Activated CD4-positive, alpha-beta T cell treated with anti-CD3 and anti-CD28 coated beads, Interleukin-2, amount 10 ng/mL, durations not matched to agents 7 days and 5 days (primary cell): ENCODE data around the gene NLRX1. TPM values are rescaled to one million over a fixed set of nuclear protein-coding genes. Genes with fewer than 3 reads are reported as not detected.
"Not testable (repeated sequence)": the region's sequence is repeated elsewhere in the genome, so short reads cannot be mapped to it uniquely, and the experiment has no call there.

ENCODE experiments used
- CTCF ChIA-PET: fragments of 350-600 bp; sonication (Branson Sonifier 250); formaldehyde crosslinking; loops from one replicate; lab custom pipeline; 2021; ENCODE audit warnings: antibody characterized with exemption; lab: Charles Lee
- POLR2A ChIA-PET: fragments of 350-600 bp; sonication (Branson Sonifier 250); formaldehyde crosslinking; loops from one replicate; lab custom pipeline; 2021; ENCODE audit warnings: antibody characterized with exemption; lab: Charles Lee
- DNase-seq: peaks from one replicate; pipeline ENCODE4 v3.0.0-alpha.2; 2020
- H3K27ac Mint-ChIP-seq: one replicate; pipeline ENCODE4 v1.8.0; 2021; ENCODE audit warnings: mild to moderate bottlenecking, moderate library complexity, mixed read lengths
- H3K27me3 Mint-ChIP-seq: one replicate; pipeline ENCODE4 v1.8.0; 2021; ENCODE audit warnings: mixed read lengths
- H3K36me3 Mint-ChIP-seq: one replicate; pipeline ENCODE4 v1.8.0; 2021; ENCODE audit warnings: low read depth, mixed read lengths
- H3K4me1 Mint-ChIP-seq: one replicate; pipeline ENCODE4 v1.8.0; 2021; ENCODE audit warnings: mixed read lengths
- H3K4me3 Mint-ChIP-seq: one replicate; pipeline ENCODE4 v1.8.0; 2021; ENCODE audit warnings: mild to moderate bottlenecking, moderate library complexity, mixed read lengths
- H3K9me3 Mint-ChIP-seq: one replicate; pipeline ENCODE4 v1.8.0; 2021; ENCODE audit warnings: mixed read lengths
- total RNA-seq, 2 experiments: library from RNA; stranded (reverse); gene quantifications; one replicate each; pipeline ENCODE4 v1.2.3, GENCODE V29; 2021

The NLRX1 gene
- total RNA-seq, 2 experiments from 2014 or later = 24.2 to 28.5 TPM

- CTCF ChIA-PET = interaction anchor here (1.1 kb wide), 1 partner anchor 9 kb away, joined by 3 read pairs; no protein-coding TSS in a partner anchor
- H3K4me1 Mint-ChIP-seq = peaks cover 5% of the 10 kb centered on the region
- H3K36me3 Mint-ChIP-seq = no peaks in the 10 kb centered on the region
- H3K27me3 Mint-ChIP-seq = peaks cover 16% of the 10 kb centered on the region
- no peak overlapping the region for H3K4me3 Mint-ChIP-seq
- no peaks in the 10 kb centered on the region for H3K9me3 Mint-ChIP-seq
- no peak overlapping the region for H3K27ac Mint-ChIP-seq
- POLR2A ChIA-PET = no interaction called here
- DNase-seq = no peak
These were observed 11.5 kb upstream of the NLRX1 start for GRCh38 chr11:119157063-119157462.

GRCh38 chr11:119158467-119158866, 10.1 kb upstream of the NLRX1 start:
- ChIA-PET POLR2A (no interaction called here), CTCF (interaction anchor here (0.7 to 3.2 kb wide), 4 partner anchors 9 to 14 kb away, joined by 3 to 16 read pairs (median 4); partner anchors contain the start of genes ABCG4 and NLRX1)
- no peak overlapping the region for H3K4me3 Mint-ChIP-seq
- H3K9me3 Mint-ChIP-seq = no peaks in the 10 kb centered on the region
- peaks cover 13% of the 10 kb centered on the region for H3K27me3 Mint-ChIP-seq
- H3K4me1 Mint-ChIP-seq = peaks cover 5% of the 10 kb centered on the region
- DNase-seq = no peak
- H3K36me3 Mint-ChIP-seq = no peaks in the 10 kb centered on the region
- H3K27ac Mint-ChIP-seq = no peak overlapping the region

- H3K4me1 Mint-ChIP-seq = peaks cover 5% of the 10 kb centered on the region
- H3K36me3 Mint-ChIP-seq = no peaks in the 10 kb centered on the region
- ChIA-PET POLR2A (no interaction called here), CTCF (interaction anchor here (0.6 to 3.2 kb wide), 2 partner anchors 9 to 42 kb away, joined by 3 to 16 read pairs; partner anchors contain the start of gene NLRX1)
- H3K4me3 Mint-ChIP-seq = no peak overlapping the region
- no peak for DNase-seq
- no peaks in the 10 kb centered on the region for H3K9me3 Mint-ChIP-seq
- H3K27ac Mint-ChIP-seq = no peak overlapping the region
- peaks cover 4% of the 10 kb centered on the region for H3K27me3 Mint-ChIP-seq
These were observed 8.4 kb upstream of the NLRX1 start for GRCh38 chr11:119160151-119160550.

- no peaks in the 10 kb centered on the region for H3K9me3 Mint-ChIP-seq
- no peak for DNase-seq
- no peak overlapping the region for H3K4me3 Mint-ChIP-seq
- no peak overlapping the region for H3K27ac Mint-ChIP-seq
- H3K4me1 Mint-ChIP-seq = no peaks in the 10 kb centered on the region
- H3K27me3 Mint-ChIP-seq = no peaks in the 10 kb centered on the region
- ChIA-PET POLR2A (no interaction called here), CTCF (no interaction called here)
- no peaks in the 10 kb centered on the region for H3K36me3 Mint-ChIP-seq
These were observed 6.7 kb upstream of the NLRX1 start for GRCh38 chr11:119161871-119162270.

- Mint-ChIP-seq H3K36me3 (no peaks in the 10 kb centered on the region), H3K27me3 (no peaks in the 10 kb centered on the region), H3K4me1 (peaks cover 15% of the 10 kb centered on the region), H3K9me3 (no peaks in the 10 kb centered on the region), H3K27ac (no peak overlapping the region), H3K4me3 (no peak overlapping the region)
- ChIA-PET POLR2A (no interaction called here), CTCF (interaction anchor here (0.6 to 1.7 kb wide), 4 partner anchors 15 to 385 kb away, joined by 3 to 5 read pairs (median 4); partner anchors contain the start of gene CBL)
- no peak for DNase-seq
These were observed 2.0 kb upstream of the NLRX1 start for GRCh38 chr11:119166368-119167076.

- POLR2A ChIA-PET, H3K36me3 Mint-ChIP-seq, H3K4me3 Mint-ChIP-seq, H3K27ac Mint-ChIP-seq, H3K9me3 Mint-ChIP-seq, DNase-seq, H3K27me3 Mint-ChIP-seq: not testable (repeated sequence)
- H3K4me1 Mint-ChIP-seq = peaks cover 18% of the 10 kb centered on the region
- CTCF ChIA-PET = interaction anchor here (0.6 to 1.7 kb wide), 4 partner anchors 15 to 385 kb away, joined by 3 to 5 read pairs (median 4); partner anchors contain the start of genes ABCG4 and CBL
These were observed 1.5 kb upstream of the NLRX1 start for GRCh38 chr11:119167077-119167458.

GRCh38 chr11:119167933-119168332, 592 bp upstream of the NLRX1 start:
- Mint-ChIP-seq H3K27me3 (no peaks in the 10 kb centered on the region), H3K36me3 (no peaks in the 10 kb centered on the region), H3K9me3 (no peaks in the 10 kb centered on the region), H3K27ac (peak overlapping the region; percentile 88), H3K4me1 (peaks cover 23% of the 10 kb centered on the region), H3K4me3 (peak overlapping the region; percentile 75)
- ChIA-PET POLR2A (no interaction called here), CTCF (interaction anchor here (1.1 kb wide), 1 partner anchor 19 kb away, joined by 3 read pairs; the partner anchor contains the start of gene ABCG4)
- DNase-seq = no peak

GRCh38 chr11:119169282-119169719, 776 bp downstream of the NLRX1 start:
- Mint-ChIP-seq H3K4me1 (peaks cover 23% of the 10 kb centered on the region), H3K36me3 (peaks cover 3% of the 10 kb centered on the region), H3K4me3 (peak overlapping the region; percentile 91), H3K9me3 (no peaks in the 10 kb centered on the region), H3K27me3 (no peaks in the 10 kb centered on the region), H3K27ac (peak overlapping the region; percentile 96)
- ChIA-PET POLR2A (interaction anchor here (0.7 to 0.9 kb wide), 2 partner anchors 102 to 151 kb away, joined by 3 to 4 read pairs; partner anchors contain the start of genes RPS25, TRAPPC4 and VPS11), CTCF (interaction anchor here (0.6 to 3.2 kb wide), 30 partner anchors 10 to 783 kb away, joined by 3 to 26 read pairs (median 4); partner anchors contain the start of genes CBL, DPAGT1, HINFP and MCAM)
- peak; percentile 39 for DNase-seq

- no peaks in the 10 kb centered on the region for H3K9me3 Mint-ChIP-seq
- H3K27me3 Mint-ChIP-seq = no peaks in the 10 kb centered on the region
- ChIA-PET CTCF (interaction anchor here (0.9 to 2.3 kb wide), 4 partner anchors 11 to 51 kb away, joined by 3 to 7 read pairs (median 6); partner anchors contain the start of gene HINFP), POLR2A (interaction anchor here (0.6 kb wide), 1 partner anchor 94 kb away, joined by 4 read pairs; no protein-coding TSS in a partner anchor)
- no peak for DNase-seq
- no peak overlapping the region for H3K27ac Mint-ChIP-seq
- H3K4me3 Mint-ChIP-seq = no peak overlapping the region
- H3K36me3 Mint-ChIP-seq = peaks cover 8% of the 10 kb centered on the region
- peaks cover 31% of the 10 kb centered on the region for H3K4me1 Mint-ChIP-seq
These were observed 4.0 kb downstream of the NLRX1 start for GRCh38 chr11:119172513-119172912.

- H3K4me3 Mint-ChIP-seq = no peak overlapping the region
- H3K36me3 Mint-ChIP-seq = peaks cover 12% of the 10 kb centered on the region
- no peaks in the 10 kb centered on the region for H3K9me3 Mint-ChIP-seq
- POLR2A ChIA-PET = no interaction called here
- no peak for DNase-seq
- H3K27me3 Mint-ChIP-seq = no peaks in the 10 kb centered on the region
- H3K4me1 Mint-ChIP-seq = peaks cover 36% of the 10 kb centered on the region
- H3K27ac Mint-ChIP-seq = no peak overlapping the region
- CTCF ChIA-PET = interaction anchor here (0.9 to 2.1 kb wide), 3 partner anchors 19 to 52 kb away, joined by 3 to 6 read pairs (median 3); partner anchors contain the start of gene HINFP
These were observed 4.9 kb downstream of the NLRX1 start for GRCh38 chr11:119173453-119173852.

GRCh38 chr11:119175493-119176077, 7.1 kb downstream of the NLRX1 start:
- H3K4me1 Mint-ChIP-seq = peaks cover 31% of the 10 kb centered on the region
- no peak overlapping the region for H3K4me3 Mint-ChIP-seq
- ChIA-PET POLR2A (no interaction called here), CTCF (interaction anchor here (0.6 kb wide), 1 partner anchor 27 kb away, joined by 3 read pairs; no protein-coding TSS in a partner anchor)
- H3K36me3 Mint-ChIP-seq = peaks cover 20% of the 10 kb centered on the region
- DNase-seq = no peak
- H3K27ac Mint-ChIP-seq = no peak overlapping the region
- H3K9me3 Mint-ChIP-seq = no peaks in the 10 kb centered on the region
- no peaks in the 10 kb centered on the region for H3K27me3 Mint-ChIP-seq

GRCh38 chr11:119178166-119178680, 9.7 kb downstream of the NLRX1 start:
- POLR2A ChIA-PET = interaction anchor here (0.6 kb wide), 1 partner anchor 114 kb away, joined by 5 read pairs; no protein-coding TSS in a partner anchor
- CTCF ChIA-PET = interaction anchor here (0.6 to 1.3 kb wide), 6 partner anchors 11 to 146 kb away, joined by 3 read pairs; partner anchors contain the start of gene CBL
- no peak for DNase-seq
- Mint-ChIP-seq H3K27ac (peak overlapping the region; percentile 78), H3K36me3 (peaks cover 26% of the 10 kb centered on the region), H3K27me3 (no peaks in the 10 kb centered on the region), H3K9me3 (no peaks in the 10 kb centered on the region), H3K4me1 (peaks cover 22% of the 10 kb centered on the region), H3K4me3 (no peak overlapping the region)
